NCI-H1105 (cell line): Measurements from ENCODE around the gene GNLY.
"Not testable (repeated sequence)": the region's sequence is repeated elsewhere in the genome, so short reads cannot be mapped to it uniquely, and the experiment has no call there.

Source experiments
- DNase-seq: peaks from one replicate; lab custom pipeline; 2025; lab: John Stamatoyannopoulos, UW

The GNLY gene

DNA sequence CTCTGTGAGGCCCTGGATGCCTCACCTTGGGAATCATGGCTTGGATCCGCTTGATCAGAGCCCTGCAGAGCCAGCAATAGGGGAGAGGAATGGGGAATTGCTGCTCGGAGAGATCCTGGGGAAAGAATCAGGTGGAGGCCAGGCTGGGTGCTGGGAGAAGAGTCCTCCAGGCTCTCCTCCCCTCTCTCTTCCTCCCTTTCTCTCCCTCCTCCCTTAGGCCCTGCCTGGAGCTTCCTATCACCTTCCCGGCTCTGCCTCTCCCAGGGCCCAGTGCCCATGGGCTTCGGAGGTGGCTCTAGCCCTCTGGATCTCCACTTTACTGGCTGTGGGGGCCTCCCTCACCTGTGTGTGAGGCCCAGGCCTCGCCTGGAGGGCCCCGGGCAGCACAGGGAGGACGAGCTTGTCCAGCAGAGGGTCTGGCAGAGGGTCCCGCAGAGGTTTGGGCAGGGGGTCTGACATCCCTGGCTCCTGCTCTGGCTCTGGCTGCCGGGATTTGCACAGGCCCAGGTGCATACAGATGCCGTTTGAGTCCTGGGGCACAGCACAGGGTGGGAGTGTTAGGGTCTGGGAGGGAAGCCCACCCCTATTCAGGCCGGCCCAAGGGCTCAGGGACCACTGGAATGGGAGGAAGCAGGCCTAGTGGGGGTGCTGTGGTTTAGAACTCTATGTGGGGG, 28.8 kb upstream of the GNLY start:
- DNase-seq: no peak

DNA sequence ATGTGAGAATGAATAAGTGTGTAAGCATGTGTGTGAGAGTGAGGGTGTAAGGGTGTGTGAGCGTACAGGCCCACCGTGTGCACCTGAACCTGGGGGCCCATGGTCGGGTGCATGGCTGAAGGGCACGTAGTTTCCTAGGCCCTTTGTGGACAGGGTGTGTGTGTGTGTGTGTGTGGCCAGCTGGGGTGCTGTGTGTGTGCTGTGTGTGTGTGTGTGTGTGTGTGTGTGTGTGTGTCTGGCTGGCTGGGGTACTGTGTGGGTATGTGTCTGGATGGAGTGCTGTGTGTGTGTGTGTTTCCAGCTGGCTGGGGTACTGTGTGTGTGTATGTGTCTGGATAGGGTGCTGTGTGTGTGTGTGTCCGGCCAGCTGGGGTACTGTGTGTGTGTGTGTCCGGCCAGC, 28.1 kb upstream of the GNLY start:
- DNase-seq: no peak

DNA sequence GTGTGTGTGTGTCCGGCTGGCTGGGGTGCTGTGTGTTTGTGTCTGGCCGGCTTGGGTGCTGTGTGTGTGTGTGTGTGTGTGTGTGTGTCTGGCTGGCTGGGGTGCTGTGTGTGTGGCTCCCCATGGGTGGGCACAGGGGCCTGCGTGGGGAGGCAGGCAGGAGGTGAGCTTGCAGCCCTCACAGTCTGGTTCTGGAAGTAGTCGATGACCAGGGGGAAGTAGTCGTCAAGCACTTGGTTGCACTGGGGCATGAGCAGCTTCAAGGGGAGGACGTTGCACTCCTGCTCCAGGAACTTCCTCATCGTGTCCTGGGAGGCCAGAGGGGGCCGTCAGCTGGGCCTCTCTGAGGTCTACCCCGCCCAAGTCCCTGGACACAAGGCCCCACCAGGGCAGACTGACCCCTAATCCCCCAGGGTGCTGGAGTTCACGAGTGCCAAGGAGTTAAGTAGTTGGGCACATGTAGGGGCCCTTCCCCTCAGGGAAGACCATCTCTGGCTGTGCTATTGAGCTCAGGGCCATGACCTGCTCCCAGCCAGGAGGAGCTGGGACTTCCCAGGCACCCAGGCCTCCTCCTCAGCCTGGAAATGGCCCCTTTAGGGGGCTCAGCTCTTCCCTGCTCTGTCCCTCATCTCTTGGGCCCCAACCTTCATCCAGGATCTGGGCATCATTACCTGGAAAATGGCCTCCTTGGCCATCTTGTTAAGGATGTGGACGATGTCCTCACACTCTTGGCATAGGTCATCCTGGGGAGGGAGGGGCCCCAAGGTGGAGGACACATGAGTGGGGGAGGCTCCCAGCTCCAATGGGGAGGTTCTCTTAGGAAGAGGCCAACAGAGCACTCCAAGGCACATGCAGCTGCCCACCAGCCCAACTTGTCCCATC, 27.5 kb upstream of the GNLY start:
- no peak for DNase-seq

DNA sequence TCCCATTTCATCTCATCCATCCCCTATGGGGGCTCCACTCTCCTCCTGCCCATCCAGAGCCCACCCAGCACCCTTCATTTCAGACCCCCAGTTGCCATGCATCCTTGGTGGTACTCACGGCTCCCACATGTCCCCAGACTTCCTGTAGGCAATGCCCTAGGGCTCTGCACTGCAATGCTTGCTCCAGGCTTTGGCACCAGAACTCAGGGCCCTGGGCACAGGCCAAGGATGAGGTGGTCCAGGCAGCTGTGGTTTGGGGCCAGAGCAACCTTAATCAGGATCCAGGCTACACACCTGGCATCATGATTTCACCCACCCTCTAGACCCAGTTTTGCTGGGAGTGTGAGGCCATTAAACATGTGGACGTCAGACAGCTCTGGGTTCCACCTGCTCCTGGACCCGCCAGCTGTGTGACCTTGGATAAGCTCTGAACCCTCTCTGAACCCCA, 26.6 kb upstream of the GNLY start:
- no peak for DNase-seq

DNA sequence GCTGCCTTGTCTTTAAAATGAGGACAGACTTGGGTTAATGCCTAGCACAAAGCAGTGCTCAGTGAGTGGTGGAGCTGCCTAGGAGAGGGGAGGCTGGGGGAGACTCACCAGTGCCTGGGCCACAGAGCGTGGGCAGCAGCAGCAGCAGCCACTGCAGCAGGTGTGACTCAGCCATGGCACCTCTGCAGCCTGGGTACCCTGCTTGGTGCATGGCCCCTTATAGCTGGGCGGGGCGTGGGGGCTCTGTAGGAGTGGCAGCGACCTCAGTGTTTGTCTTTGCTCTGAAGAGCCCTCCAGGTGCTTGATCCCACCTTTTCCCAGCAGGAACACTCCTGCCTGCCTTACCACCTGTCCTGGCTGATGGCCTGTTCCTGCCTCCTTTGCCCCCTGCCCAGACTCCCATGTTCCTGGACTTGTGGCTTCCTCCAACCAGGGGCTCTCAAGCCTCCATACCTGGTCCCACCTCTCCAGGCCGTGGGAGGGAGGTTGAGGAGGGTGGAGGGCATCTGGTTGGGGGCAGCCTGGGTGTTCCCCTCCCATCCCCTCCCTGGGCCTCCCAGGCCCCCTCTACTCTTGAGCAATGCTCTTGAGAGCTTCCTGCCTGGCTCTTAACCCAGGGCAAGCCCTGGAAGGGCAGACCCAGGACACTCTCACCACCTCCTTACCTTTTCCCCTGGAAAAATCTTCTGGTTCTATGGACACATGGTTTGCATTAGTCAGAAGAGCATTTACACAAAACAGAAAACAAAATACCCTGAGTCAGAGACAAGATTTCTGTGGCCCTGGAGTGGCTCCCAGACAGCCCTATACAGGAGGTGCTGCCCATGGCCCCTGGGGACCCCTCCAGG, 25.9 kb upstream of the GNLY start, which contains the start of gene SFTPB:
Gene SFTPB (minus strand): TSS at position 191 of the 848 bp plus-strand sequence. CDS start 16 bp downstream, at position 175.
- peak; percentile 14 for DNase-seq

DNA sequence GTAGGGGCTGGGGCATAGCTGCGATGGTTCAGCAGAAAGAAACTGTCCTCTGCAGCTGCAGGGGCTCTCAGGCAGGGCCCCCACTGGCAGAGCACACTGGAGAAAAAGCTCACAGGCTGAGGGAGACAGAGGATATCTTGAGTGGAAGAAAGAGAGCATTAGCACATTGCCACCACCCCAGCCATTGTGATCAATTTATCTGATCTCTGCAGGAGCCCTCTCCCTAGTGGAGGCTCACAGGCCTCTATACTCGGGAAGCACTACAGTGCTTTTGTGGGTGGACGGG, 25.4 kb upstream of the GNLY start:
- DNase-seq: no peak

DNA sequence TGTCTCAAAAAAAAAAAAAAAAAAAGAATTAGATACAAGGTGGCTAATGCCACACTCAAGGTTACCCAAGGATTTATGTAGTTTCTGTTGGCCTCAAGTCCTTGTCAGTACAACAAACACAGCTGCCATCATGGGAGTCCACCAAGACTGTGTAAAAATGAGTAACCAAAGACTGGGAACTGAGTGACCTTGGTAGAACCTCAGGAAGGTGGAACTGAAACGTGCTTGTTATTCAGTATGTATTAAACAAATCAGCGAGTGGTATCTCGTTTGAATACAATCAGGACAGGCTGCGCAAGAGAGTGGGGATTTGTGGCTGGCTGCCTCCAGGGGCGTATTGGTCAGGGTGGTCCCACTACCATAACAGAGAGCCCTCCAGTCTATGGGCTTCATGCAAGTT, 24.6 kb upstream of the GNLY start:
- DNase-seq: no peak

DNA sequence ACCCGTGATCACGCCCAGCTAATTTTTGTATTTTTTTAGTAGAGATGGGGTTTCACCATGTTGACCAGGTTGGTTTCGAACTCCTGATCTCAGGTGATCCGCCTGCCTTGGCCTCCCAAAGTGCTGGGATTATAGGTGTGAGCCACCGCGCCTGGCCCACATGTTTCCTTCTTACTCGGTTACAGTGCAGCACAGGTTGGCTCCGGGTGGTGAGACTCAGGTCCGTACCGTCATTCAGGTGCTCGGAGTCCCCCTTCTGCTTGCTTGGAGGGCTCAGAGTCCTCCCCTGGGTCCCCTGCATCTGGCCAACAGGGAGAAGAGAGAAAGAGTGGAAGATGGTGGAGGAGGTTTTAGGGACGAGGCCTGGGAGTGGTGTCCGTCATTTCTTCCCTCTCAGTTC, 23.7 kb upstream of the GNLY start:
- not testable (repeated sequence) for DNase-seq

DNA sequence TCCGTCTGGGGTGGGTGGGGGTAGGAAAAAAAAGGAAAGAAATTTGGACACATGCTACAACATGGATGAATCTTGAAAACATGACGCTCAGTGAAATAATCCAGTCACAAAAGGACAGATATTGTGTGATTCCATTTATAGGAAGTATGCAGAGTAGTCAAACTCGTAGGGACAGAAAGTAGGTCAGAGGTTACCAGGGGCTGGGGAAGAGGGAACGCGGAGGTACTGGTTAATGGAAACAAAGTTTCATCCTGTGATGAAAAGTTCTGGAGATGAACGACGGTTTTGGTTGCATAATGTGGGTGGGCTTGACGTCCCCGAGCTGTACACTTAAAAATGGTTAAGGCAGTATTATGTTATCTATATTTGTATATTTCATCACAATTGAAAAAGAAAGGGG, 21.7 kb upstream of the GNLY start:
- DNase-seq: no peak

DNA sequence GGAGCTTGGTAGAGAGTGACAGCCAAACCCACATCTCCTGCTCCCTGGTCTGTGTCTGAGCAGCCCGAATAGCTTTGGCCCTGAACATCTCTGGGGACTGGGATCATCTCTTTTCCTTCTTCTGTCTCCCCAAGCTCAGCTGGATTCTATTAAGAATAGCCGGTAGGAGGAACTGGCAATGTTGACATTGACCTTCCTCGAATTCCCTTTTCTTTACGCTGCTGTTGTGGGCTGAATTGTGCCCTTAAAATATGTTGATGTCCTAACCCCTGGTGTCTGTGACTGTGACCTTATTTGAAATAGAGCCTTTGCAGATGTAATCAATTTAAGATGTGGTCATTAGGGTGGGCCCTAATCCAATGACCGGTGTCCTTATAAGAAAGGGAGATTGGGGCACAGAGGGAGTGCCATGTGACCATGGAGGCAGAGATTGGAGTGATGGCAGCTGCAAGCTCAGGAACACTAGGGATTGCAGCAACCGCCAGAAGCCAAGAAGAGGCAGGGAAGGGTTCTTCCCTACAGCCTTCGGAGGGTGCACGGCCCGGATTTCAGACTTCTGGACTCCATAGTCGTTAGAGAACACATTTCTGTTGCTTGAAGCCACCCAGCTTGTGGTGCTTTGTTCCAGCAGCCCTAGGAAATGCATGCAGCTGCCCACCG, 20.3 kb upstream of the GNLY start:
- no peak for DNase-seq

DNA sequence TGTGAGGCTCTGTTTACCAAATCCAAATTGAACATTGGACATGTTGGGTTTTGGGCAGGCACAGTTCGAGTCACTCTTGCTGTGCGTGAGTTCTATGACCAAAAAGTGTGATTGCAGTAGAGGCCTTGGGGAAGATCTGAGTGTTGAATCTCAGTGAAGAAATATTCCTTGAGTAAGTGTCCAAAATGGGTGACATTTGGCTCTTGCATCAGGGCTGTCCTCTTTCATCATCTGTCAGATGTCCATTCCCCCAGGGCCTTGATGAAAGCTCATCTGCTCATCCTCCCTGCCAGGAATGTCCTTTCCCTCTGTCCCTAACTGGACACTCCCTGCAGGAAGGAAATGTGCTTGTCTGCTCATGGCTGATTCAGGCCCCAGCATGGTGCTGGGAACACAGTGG, 19.7 kb upstream of the GNLY start:
- no peak for DNase-seq

DNA sequence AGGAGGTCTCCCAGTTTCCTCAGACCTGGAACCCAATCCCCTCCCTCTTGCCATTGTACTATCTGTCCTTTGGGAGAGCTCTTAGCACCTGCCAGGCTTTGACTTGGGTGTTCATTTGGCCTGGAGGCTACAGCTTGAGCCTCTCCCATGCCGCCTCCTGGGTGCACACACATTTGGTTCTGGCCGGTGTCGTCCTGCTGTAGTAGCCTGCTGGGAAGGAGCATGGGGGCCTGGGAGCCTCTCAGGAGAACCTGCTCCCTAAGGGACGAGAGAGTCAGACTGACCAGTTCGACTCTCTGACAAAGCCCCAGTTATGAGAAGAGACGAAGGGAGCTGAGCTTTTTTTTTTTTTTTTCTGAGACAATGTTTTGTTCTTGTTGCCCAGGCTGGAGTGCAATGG, 18.7 kb upstream of the GNLY start:
- no peak for DNase-seq

DNA sequence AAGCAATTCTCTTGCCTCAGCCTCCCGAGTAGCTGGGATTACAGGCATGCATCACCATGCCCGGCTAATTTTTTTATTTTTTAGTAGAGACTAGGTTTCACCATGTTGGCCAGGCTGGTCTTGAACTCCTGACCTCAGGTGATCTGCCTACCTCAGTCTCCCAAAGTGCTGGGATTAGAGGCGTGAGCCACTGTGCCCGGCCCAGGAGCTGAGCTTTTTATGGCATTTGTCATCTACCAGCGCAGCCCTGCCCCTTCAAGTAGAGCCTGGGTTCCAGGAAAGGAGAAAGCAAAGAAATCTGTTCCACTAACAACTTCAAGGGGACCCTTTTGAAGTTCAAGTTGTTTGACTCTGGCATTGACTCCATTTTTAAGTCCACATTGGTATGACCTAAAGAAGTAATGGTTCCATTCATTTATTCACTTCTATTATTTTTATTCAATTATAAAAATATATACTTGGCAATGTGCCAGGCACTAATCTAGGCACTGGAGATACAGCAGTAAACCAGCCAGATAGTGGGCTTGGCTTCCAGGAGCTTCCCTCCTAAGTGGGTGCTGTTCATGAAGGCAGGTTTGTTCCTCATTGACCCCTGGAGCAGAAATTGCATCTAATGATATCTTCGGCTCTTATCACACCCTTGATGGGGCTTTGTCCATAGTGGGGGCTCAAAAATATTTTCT, 18.2 kb upstream of the GNLY start:
- DNase-seq: no peak

DNA sequence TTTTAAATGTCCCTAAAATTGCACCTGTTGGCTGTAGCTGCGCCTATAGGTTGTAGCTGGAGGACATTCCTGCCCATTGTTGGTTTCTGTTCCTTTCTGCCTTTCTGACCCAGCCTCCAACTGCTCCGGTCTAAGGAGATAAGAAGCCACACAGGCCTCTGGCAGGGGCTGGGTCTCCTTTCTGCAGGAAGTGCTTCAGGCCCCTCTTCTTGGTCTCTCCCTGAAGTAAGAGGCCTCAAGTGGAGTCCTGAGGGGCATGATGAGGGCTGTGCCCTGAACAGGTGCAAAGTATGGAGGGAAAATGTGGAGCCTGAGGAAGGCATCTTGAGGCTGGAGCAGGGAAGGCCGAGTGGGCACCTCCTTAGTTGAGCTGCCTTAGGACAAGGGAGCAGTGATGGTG, 15.8 kb upstream of the GNLY start:
- DNase-seq: no peak

DNA sequence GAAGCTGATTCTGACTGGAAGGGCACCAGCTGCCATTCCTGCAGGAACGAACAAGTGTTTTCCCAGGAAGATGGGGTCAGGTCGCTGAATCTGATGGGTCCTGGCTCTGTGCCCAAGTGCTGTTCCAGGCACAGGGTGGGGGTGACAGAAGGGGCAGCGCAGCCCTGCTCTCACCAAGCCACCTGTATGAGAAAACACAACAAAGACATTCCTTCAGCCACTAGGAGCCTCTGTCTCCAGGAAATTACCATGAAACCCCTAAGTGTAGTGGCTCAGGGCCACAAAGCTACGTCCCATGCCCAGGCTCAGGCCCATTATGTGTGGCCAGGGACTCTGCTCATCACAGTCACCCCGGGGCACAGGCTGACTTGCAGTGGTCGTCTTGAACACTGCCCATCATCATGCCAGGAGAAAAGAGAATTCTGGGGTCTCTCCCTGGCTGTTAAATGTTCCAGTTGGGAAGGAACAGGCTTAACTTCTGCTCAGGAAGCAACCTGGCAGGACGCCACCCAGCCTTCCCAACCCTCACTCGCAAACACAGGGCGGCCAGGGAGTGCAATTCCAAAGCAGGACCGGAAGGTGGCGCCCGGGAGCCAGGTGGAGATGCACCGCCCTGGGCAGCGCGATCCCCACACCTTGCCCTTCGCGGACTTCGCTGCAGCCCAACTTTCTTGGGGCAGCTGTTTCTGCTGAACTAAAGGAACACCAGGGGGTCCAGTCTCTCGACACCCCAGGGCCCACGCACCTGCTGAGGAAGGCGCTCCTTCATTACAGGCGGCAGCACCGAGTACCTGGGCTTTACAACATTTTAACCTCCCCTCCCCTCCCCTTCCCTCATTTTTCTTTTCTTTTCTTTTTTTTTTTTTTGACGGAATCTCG, 15.1 kb upstream of the GNLY start:
- DNase-seq: peak; percentile 68

DNA sequence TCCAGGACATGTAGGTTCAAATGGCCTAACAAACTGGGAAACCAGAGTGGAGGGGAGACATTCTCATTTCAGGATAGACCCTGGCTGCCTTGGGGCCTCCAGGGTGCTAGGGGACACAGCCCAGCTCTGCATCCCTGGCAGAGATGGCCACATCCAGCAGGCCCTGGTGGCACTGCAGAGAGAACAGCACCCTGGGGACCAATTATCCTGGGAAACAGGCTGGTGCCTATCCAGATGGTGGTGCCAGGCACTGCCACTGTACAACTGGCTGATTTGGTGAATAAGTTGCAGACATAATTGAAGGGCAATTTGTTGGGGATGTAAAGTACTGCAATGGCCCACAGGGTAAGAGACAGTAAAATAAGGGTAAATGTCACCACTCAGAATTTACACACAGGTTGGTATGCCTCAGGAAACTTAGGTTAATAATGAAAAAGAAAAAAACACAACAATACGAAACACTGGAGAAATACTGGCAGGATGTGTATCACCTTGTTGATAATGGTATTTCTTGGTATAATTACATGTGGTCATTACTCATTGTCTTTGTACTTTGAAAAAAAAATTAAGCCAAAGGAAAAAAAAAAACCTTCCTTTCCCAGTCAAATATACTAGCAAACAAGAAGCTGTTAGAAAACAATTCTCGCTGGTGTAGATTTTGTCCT, 13.3 kb upstream of the GNLY start:
- peak; percentile 7 for DNase-seq

DNA sequence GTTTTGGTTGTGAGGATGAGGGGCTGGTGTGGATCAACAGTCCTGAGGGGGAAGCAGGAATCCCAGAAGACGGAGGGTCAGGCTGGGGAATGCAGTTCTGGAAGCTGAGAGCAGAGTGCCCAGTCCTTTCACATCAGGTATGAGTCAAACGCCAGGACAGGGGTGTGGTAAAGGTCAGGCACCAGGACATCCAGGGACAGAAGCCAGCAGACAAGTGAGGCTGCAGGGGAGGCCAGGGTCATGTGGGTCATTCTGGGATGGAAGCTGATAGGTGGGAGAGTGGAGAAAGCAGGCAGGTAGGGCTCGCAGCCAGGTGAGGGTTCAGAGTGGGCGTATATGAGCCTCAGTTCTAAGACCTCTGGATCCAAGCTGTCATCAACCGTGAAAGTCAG, 12.8 kb upstream of the GNLY start:
- DNase-seq: no peak

DNA sequence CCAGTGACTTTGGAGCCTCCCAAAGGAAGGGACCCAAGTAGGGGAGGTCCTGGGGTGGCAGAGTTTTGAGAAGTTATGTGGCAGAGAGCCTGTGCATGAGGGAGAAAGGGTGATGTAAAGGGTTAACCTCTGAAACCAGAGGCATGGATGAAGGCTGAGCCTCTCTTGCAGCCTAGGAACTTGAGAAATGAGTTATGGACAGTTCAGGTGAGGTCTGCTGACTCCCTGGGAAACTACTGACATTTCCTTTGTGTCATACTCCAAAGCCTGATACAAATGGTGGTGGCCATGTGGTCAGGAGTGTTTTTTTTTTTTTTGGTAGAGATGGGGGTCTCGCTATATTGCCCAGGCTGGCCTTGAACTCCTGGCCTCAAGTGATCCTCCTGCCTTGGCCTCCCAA, 12.4 kb upstream of the GNLY start:
- no peak for DNase-seq

DNA sequence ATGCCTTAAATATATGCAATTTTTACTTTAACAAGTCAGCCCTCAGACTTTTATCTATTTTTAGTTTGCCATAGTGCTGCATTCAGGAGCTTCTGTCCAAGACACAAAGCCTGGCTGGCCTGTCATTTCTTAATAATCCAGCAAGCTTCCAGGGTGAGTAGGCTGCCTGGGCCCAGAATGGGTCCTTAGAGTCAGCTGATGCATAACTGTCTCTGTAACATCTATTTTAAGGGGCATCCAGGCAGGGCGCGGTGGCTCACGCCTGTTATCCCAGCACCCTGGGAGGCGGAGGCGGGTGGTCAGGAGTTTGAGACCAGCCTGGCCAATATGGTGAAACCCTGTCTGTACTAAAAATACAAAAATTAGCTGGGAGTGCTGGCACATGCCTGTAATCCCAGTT, 11.8 kb upstream of the GNLY start:
- DNase-seq: no peak

DNA sequence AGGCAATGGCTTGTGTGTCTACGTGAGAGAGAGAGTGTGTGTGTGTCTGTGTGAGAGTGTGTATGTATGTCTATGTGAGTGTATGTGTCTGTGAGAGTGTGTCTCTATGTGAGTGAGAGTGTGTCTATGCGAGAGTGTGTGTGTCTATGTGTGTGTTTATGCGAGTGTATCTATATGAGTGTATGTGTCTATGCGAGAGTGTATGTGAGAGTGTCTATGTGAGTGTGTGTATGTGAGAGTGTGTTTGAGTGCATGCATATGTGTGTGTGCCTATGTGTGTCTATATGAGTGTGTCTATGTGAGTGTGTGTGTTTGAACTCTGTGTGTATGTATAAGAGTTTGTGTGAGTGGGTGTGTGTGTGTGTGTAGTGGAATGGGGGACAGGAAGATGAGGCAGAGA, 9.8 kb upstream of the GNLY start:
- no peak for DNase-seq
